Activated naive CD4-positive, alpha-beta T cell treated with anti-CD3 and anti-CD28 coated beads, Interleukin-2, amount 10 ng/mL, durations not matched to agents 7 days and 5 days (primary cell): ENCODE results near the gene RASAL2.
"Not testable (repeated sequence)": the region's sequence is repeated elsewhere in the genome, so short reads cannot be mapped to it uniquely, and the experiment has no call there.

Experiments used
- CTCF ChIA-PET: fragments of 350-600 bp; sonication (Branson Sonifier 250); formaldehyde crosslinking; loops from one replicate; lab custom pipeline; 2021; ENCODE audit warnings: antibody characterized with exemption; lab: Charles Lee
- DNase-seq: peaks from one replicate; pipeline ENCODE4 v3.0.0-alpha.2; 2020
- H3K27ac Mint-ChIP-seq: one replicate; pipeline ENCODE4 v1.8.0; 2021; ENCODE audit warnings: mild to moderate bottlenecking, moderate library complexity, mixed read lengths
- H3K27me3 Mint-ChIP-seq: one replicate; pipeline ENCODE4 v1.8.0; 2021; ENCODE audit warnings: mild to moderate bottlenecking, mixed read lengths
- H3K36me3 Mint-ChIP-seq: one replicate; pipeline ENCODE4 v1.8.0; 2021; ENCODE audit warnings: mixed read lengths
- H3K4me1 Mint-ChIP-seq: one replicate; pipeline ENCODE4 v1.8.0; 2021; ENCODE audit warnings: mixed read lengths
- H3K4me3 Mint-ChIP-seq: one replicate; pipeline ENCODE4 v1.8.0; 2021; ENCODE audit warnings: mild to moderate bottlenecking, moderate library complexity, mixed read lengths
- H3K9me3 Mint-ChIP-seq: one replicate; pipeline ENCODE4 v1.8.0; 2021; ENCODE audit warnings: mixed read lengths

RASAL2 gene

GRCh38 chr1:178344513-178345091 is 250.7 kb downstream of the RASAL2 start:
- no peaks in the 10 kb centered on the region for H3K9me3 Mint-ChIP-seq
- no peak for DNase-seq
- H3K27ac Mint-ChIP-seq: no peak overlapping the region
- no peak overlapping the region for H3K4me3 Mint-ChIP-seq
- H3K36me3 Mint-ChIP-seq: no peaks in the 10 kb centered on the region
- H3K4me1 Mint-ChIP-seq: no peaks in the 10 kb centered on the region
- CTCF ChIA-PET: no interaction called here
- H3K27me3 Mint-ChIP-seq: no peaks in the 10 kb centered on the region

- DNase-seq: no peak
- Mint-ChIP-seq H3K9me3 (no peaks in the 10 kb centered on the region), H3K27ac (no peak overlapping the region), H3K4me3 (no peak overlapping the region), H3K27me3 (no peaks in the 10 kb centered on the region), H3K4me1 (no peaks in the 10 kb centered on the region), H3K36me3 (no peaks in the 10 kb centered on the region)
- CTCF ChIA-PET: no interaction called here
These were observed 251.3 kb downstream of the RASAL2 start for GRCh38 chr1:178345238-178345637.

- H3K4me1 Mint-ChIP-seq: no peaks in the 10 kb centered on the region
- no peaks in the 10 kb centered on the region for H3K9me3 Mint-ChIP-seq
- no peak for DNase-seq
- no peak overlapping the region for H3K27ac Mint-ChIP-seq
- no peaks in the 10 kb centered on the region for H3K36me3 Mint-ChIP-seq
- CTCF ChIA-PET: no interaction called here
- no peaks in the 10 kb centered on the region for H3K27me3 Mint-ChIP-seq
- H3K4me3 Mint-ChIP-seq: no peak overlapping the region
These were observed 251.9 kb downstream of the RASAL2 start for GRCh38 chr1:178345807-178346206.

- no peaks in the 10 kb centered on the region for H3K27me3 Mint-ChIP-seq
- no peaks in the 10 kb centered on the region for H3K36me3 Mint-ChIP-seq
- H3K4me1 Mint-ChIP-seq: no peaks in the 10 kb centered on the region
- no peaks in the 10 kb centered on the region for H3K9me3 Mint-ChIP-seq
- DNase-seq: no peak
- CTCF ChIA-PET: interaction anchor here (0.6 kb wide), 1 partner anchor 115 kb away, joined by 3 read pairs; no protein-coding TSS in a partner anchor
- no peak overlapping the region for H3K4me3 Mint-ChIP-seq
- H3K27ac Mint-ChIP-seq: no peak overlapping the region
These were observed 255.9 kb downstream of the RASAL2 start for GRCh38 chr1:178349801-178350200.

GRCh38 chr1:178351911-178352310 is 258.0 kb downstream of the RASAL2 start:
- not testable (repeated sequence) for H3K36me3 Mint-ChIP-seq, DNase-seq, H3K27me3 Mint-ChIP-seq, H3K4me1 Mint-ChIP-seq, H3K4me3 Mint-ChIP-seq, H3K9me3 Mint-ChIP-seq, H3K27ac Mint-ChIP-seq
- CTCF ChIA-PET: interaction anchor here (0.8 kb wide), 1 partner anchor 150 kb away, joined by 3 read pairs; no protein-coding TSS in a partner anchor

GRCh38 chr1:178352790-178353416 is 259.0 kb downstream of the RASAL2 start:
- CTCF ChIA-PET: no interaction called here
- H3K27ac Mint-ChIP-seq: no peak overlapping the region

GRCh38 chr1:178353524-178353923 is 259.6 kb downstream of the RASAL2 start:
- Mint-ChIP-seq H3K4me3 (no peak overlapping the region), H3K27me3 (no peaks in the 10 kb centered on the region), H3K27ac (no peak overlapping the region), H3K36me3 (no peaks in the 10 kb centered on the region), H3K4me1 (no peaks in the 10 kb centered on the region), H3K9me3 (no peaks in the 10 kb centered on the region)
- DNase-seq: no peak
- CTCF ChIA-PET: no interaction called here

More at GRCh38 chr1:178352790-178353416, 259.0 kb downstream of the RASAL2 start:
- Mint-ChIP-seq H3K4me1 (no peaks in the 10 kb centered on the region), H3K9me3 (no peaks in the 10 kb centered on the region), H3K27me3 (no peaks in the 10 kb centered on the region), H3K4me3 (no peak overlapping the region), H3K36me3 (no peaks in the 10 kb centered on the region)
- DNase-seq: no peak

GRCh38 chr1:178354816-178355215 is 260.9 kb downstream of the RASAL2 start:
- Mint-ChIP-seq H3K4me1 (no peaks in the 10 kb centered on the region), H3K36me3 (no peaks in the 10 kb centered on the region), H3K9me3 (no peaks in the 10 kb centered on the region), H3K27me3 (no peaks in the 10 kb centered on the region), H3K27ac (no peak overlapping the region), H3K4me3 (no peak overlapping the region)
- CTCF ChIA-PET: no interaction called here
- no peak for DNase-seq

- Mint-ChIP-seq H3K27me3 (no peaks in the 10 kb centered on the region), H3K4me3 (no peak overlapping the region), H3K9me3 (no peaks in the 10 kb centered on the region), H3K4me1 (no peaks in the 10 kb centered on the region), H3K36me3 (no peaks in the 10 kb centered on the region), H3K27ac (no peak overlapping the region)
- CTCF ChIA-PET: no interaction called here
- DNase-seq: no peak
These were observed 262.4 kb downstream of the RASAL2 start for GRCh38 chr1:178356299-178356698.

GRCh38 chr1:178358456-178358855 is 264.6 kb downstream of the RASAL2 start:
- no peaks in the 10 kb centered on the region for H3K36me3 Mint-ChIP-seq
- H3K9me3 Mint-ChIP-seq: no peaks in the 10 kb centered on the region
- CTCF ChIA-PET: no interaction called here
- no peaks in the 10 kb centered on the region for H3K4me1 Mint-ChIP-seq
- no peak for DNase-seq
- no peak overlapping the region for H3K4me3 Mint-ChIP-seq
- no peak overlapping the region for H3K27ac Mint-ChIP-seq
- no peaks in the 10 kb centered on the region for H3K27me3 Mint-ChIP-seq

- Mint-ChIP-seq H3K27me3 (no peaks in the 10 kb centered on the region), H3K27ac (no peak overlapping the region), H3K4me3 (no peak overlapping the region), H3K4me1 (no peaks in the 10 kb centered on the region), H3K9me3 (no peaks in the 10 kb centered on the region), H3K36me3 (no peaks in the 10 kb centered on the region)
- no peak for DNase-seq
- CTCF ChIA-PET: no interaction called here
These were observed 266.5 kb downstream of the RASAL2 start for GRCh38 chr1:178360421-178360820.

- H3K4me1 Mint-ChIP-seq: no peaks in the 10 kb centered on the region
- no peaks in the 10 kb centered on the region for H3K36me3 Mint-ChIP-seq
- no peak for DNase-seq
- CTCF ChIA-PET: no interaction called here
- no peaks in the 10 kb centered on the region for H3K27me3 Mint-ChIP-seq
- H3K9me3 Mint-ChIP-seq: no peaks in the 10 kb centered on the region
- no peak overlapping the region for H3K27ac Mint-ChIP-seq
- H3K4me3 Mint-ChIP-seq: no peak overlapping the region
These were observed 267.9 kb downstream of the RASAL2 start for GRCh38 chr1:178361847-178362246.

- Mint-ChIP-seq H3K4me3 (no peak overlapping the region), H3K36me3 (no peaks in the 10 kb centered on the region), H3K9me3 (no peaks in the 10 kb centered on the region), H3K4me1 (no peaks in the 10 kb centered on the region), H3K27me3 (no peaks in the 10 kb centered on the region), H3K27ac (no peak overlapping the region)
- no peak for DNase-seq
- CTCF ChIA-PET: no interaction called here
These were observed 268.8 kb downstream of the RASAL2 start for GRCh38 chr1:178362747-178363146.

- H3K27ac Mint-ChIP-seq: no peak overlapping the region
- H3K27me3 Mint-ChIP-seq: no peaks in the 10 kb centered on the region
- CTCF ChIA-PET: no interaction called here
- no peak for DNase-seq
- no peaks in the 10 kb centered on the region for H3K9me3 Mint-ChIP-seq
- no peaks in the 10 kb centered on the region for H3K4me1 Mint-ChIP-seq
- no peaks in the 10 kb centered on the region for H3K36me3 Mint-ChIP-seq
- no peak overlapping the region for H3K4me3 Mint-ChIP-seq
These were observed 270.9 kb downstream of the RASAL2 start for GRCh38 chr1:178364782-178365181.

GRCh38 chr1:178367151-178367550 is 273.2 kb downstream of the RASAL2 start:
- CTCF ChIA-PET: no interaction called here
- no peaks in the 10 kb centered on the region for H3K36me3 Mint-ChIP-seq
- H3K4me1 Mint-ChIP-seq: no peaks in the 10 kb centered on the region
- no peaks in the 10 kb centered on the region for H3K27me3 Mint-ChIP-seq
- no peak overlapping the region for H3K4me3 Mint-ChIP-seq
- H3K9me3 Mint-ChIP-seq: no peaks in the 10 kb centered on the region
- H3K27ac Mint-ChIP-seq: no peak overlapping the region
- DNase-seq: no peak
